Stimulated activated CD4-positive, alpha-beta T cell treated with anti-CD3 and anti-CD28 coated beads, Interleukin-4, amount 100 ng/mL, for 24 hours (primary cell): ENCODE results near the gene FAM162B.
"Not testable (repeated sequence)": the region's sequence is repeated elsewhere in the genome, so short reads cannot be mapped to it uniquely, and the experiment has no call there.

ENCODE experiments used
- DNase-seq: peaks from one replicate; pipeline ENCODE4 v3.0.0-alpha.2; 2020

The FAM162B gene

DNA sequence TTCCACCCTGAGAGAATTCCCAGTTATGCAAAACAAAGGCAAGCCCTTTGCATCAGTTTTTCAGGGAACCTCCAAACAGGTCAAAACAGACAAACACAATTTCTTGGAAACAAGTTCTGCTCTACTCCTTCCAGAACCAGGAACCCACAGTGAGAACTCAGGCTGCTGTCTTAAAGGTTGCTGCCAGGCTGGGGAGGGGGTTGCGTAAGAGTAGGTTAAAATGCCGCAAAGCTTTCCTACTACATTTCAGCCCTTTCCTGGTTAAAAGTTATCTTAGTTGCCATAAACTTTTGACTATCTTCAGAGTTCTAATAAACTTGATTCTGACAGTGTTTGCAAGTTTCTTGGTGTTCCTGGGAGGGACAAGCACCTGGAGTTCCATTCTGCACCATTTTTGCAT is 50.8 kb downstream of the FAM162B start:
- no peak for DNase-seq

DNA sequence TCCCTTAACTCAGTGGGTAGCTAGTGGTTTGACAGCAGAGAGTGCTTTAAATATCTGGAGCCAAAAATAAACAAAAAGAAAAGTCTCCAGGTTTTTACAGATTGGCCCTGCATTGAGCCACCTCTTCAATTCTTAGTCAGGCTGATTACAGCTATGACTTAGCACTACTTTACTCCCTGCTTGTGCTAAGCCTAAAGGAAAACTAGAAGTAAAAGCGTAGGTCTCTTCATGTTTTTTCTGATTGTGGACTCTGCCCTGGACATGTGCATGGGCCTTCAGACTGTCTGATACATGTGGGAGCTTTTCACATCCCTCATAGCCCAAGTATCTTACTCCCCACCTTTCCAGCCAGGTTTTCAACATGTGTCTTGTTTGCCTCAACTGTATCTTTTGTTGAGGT is 51.2 kb downstream of the FAM162B start:
- DNase-seq, result no peak

DNA sequence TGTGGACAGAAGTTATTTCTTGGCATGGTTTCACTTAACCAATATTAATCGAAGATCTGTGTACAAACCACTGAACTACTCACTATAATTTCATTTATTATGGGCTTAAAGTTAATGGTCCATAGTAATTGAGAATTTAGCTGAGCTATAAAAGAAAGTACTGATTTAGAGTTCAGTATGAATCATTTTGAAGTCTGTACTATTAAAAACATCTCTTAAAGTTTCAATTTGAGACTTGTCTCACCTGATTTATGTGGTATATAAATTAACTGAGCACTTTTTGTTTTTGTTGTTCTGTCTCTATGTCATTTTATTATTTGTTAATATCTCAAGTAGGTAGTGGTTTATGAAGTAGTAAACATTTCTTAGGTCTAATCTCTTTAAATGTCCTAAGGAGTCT is 59.6 kb downstream of the FAM162B start:
- no peak for DNase-seq

DNA sequence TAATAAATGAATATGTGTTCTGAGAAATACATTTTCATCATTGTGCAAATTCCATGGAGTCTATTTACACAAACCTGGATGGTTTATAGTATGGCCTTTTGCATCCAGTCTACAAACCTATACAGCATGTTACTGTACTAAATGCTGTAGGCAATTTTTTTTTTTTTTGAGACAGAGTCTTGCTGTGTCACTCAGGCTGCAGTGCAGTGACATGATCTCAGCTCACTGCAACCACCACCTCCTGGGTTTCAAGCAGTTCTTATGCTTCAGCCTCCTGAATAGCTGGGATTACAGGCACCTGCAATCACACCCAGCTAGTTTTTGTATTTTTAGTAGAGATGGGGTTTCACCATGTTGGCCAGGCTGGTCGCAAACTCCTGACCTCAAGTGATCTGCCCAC is 61.6 kb downstream of the FAM162B start:
- not testable (repeated sequence) for DNase-seq
